ENCODE data around the gene GRHPR. TPM values are rescaled to one million over a fixed set of nuclear protein-coding genes. Genes with fewer than 3 reads are reported as not detected.
A peak's percentile ranks its signal among the peaks of the same experiment; 100 is the strongest.

The GRHPR gene
- total and polyA plus RNA-seq, 2 of the 8 experiments (the other 6 are each of a cell fraction or from before 2014, with no cell fraction given) = 97.0 to 201 TPM

DNA sequence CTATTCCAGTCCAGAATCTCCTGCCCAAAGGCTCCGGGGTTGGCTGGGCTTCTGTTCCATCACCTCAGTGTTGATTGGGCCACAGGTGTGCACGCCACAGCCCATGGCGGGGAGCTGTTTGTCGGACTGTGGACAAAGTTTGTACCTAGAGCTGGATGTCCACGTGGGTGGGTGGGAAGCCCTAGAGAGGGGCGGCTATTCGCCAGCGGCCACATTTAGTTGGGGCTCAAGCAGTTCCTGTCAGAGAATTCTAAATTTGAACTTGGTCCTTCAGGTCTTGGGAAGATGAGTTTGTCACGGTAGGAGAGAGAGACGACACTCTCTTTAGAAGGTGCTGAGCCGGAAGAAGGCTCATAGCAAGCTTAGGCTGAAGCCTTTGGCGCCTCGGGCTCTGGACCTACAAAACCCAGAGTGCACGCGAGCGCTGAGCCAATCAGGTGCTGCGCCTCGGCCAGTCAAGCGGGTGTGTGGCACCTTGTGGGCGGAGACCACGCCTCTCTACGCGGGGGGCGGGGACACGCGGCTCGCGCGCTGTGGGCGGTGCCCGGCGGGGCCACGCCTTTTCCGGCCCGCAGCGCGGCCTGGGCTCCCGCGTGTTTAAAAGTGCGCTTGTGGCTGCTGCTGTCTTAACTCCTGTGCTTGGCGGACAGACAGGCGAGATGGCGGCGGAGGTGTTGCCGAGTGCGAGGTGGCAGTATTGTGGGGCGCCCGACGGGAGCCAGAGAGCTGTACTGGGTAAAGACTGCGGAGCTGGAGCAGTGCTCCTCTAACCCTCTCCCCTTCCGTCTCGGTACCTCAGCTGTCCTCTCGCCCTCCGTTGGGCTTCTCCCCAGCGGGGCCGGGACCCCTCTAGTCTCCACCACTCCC, 63.1 kb downstream of the GRHPR start, which contains the start of gene POLR1E (continued):
- TF ChIP-seq, protein P1, sequence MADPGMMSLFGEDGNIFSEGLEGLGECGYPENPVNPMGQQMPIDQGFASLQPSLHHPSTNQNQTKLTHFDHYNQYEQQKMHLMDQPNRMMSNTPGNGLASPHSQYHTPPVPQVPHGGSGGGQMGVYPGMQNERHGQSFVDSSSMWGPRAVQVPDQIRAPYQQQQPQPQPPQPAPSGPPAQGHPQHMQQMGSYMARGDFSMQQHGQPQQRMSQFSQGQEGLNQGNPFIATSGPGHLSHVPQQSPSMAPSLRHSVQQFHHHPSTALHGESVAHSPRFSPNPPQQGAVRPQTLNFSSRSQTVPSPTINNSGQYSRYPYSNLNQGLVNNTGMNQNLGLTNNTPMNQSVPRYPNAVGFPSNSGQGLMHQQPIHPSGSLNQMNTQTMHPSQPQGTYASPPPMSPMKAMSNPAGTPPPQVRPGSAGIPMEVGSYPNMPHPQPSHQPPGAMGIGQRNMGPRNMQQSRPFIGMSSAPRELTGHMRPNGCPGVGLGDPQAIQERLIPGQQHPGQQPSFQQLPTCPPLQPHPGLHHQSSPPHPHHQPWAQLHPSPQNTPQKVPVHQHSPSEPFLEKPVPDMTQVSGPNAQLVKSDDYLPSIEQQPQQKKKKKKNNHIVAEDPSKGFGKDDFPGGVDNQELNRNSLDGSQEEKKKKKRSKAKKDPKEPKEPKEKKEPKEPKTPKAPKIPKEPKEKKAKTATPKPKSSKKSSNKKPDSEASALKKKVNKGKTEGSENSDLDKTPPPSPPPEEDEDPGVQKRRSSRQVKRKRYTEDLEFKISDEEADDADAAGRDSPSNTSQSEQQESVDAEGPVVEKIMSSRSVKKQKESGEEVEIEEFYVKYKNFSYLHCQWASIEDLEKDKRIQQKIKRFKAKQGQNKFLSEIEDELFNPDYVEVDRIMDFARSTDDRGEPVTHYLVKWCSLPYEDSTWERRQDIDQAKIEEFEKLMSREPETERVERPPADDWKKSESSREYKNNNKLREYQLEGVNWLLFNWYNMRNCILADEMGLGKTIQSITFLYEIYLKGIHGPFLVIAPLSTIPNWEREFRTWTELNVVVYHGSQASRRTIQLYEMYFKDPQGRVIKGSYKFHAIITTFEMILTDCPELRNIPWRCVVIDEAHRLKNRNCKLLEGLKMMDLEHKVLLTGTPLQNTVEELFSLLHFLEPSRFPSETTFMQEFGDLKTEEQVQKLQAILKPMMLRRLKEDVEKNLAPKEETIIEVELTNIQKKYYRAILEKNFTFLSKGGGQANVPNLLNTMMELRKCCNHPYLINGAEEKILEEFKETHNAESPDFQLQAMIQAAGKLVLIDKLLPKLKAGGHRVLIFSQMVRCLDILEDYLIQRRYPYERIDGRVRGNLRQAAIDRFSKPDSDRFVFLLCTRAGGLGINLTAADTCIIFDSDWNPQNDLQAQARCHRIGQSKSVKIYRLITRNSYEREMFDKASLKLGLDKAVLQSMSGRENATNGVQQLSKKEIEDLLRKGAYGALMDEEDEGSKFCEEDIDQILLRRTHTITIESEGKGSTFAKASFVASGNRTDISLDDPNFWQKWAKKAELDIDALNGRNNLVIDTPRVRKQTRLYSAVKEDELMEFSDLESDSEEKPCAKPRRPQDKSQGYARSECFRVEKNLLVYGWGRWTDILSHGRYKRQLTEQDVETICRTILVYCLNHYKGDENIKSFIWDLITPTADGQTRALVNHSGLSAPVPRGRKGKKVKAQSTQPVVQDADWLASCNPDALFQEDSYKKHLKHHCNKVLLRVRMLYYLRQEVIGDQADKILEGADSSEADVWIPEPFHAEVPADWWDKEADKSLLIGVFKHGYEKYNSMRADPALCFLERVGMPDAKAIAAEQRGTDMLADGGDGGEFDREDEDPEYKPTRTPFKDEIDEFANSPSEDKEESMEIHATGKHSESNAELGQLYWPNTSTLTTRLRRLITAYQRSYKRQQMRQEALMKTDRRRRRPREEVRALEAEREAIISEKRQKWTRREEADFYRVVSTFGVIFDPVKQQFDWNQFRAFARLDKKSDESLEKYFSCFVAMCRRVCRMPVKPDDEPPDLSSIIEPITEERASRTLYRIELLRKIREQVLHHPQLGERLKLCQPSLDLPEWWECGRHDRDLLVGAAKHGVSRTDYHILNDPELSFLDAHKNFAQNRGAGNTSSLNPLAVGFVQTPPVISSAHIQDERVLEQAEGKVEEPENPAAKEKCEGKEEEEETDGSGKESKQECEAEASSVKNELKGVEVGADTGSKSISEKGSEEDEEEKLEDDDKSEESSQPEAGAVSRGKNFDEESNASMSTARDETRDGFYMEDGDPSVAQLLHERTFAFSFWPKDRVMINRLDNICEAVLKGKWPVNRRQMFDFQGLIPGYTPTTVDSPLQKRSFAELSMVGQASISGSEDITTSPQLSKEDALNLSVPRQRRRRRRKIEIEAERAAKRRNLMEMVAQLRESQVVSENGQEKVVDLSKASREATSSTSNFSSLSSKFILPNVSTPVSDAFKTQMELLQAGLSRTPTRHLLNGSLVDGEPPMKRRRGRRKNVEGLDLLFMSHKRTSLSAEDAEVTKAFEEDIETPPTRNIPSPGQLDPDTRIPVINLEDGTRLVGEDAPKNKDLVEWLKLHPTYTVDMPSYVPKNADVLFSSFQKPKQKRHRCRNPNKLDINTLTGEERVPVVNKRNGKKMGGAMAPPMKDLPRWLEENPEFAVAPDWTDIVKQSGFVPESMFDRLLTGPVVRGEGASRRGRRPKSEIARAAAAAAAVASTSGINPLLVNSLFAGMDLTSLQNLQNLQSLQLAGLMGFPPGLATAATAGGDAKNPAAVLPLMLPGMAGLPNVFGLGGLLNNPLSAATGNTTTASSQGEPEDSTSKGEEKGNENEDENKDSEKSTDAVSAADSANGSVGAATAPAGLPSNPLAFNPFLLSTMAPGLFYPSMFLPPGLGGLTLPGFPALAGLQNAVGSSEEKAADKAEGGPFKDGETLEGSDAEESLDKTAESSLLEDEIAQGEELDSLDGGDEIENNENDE (IDR thresholded peaks at IDR 0.05; ENCODE audit: insufficient replicate concordance, low read length) = no peak
- TF ChIP-seq RAD21 (IDR thresholded peaks at IDR 0.05 in 1 of 2, conservative IDR thresholded peaks at IDR 0.05 in 1 of 2; ENCODE audit: low read depth in 2 of 2, low read length in 2 of 2) (no peak), KDM1A (IDR thresholded peaks at IDR 0.05; ENCODE audit: borderline replicate concordance, low read length) (no peak), TAF7 (optimal IDR thresholded peaks at IDR 0.05; ENCODE audit: borderline replicate concordance, low read depth, low read length) (no peak), EZH2 (IDR thresholded peaks at IDR 0.05; ENCODE audit: low read depth, low read length, severe bottlenecking) (no peak), SRF (IDR thresholded peaks at IDR 0.05; ENCODE audit: low read depth, low read length) (no peak), KDM4A (IDR thresholded peaks at IDR 0.05; ENCODE audit: low read depth, low read length, severe bottlenecking) (peak; percentile 73), POU5F1 (IDR thresholded peaks at IDR 0.05; ENCODE audit: low read depth, low read length) (no peak)

All from H1 (cell line).